ENCODE measurements around the gene CCND2.
A peak's percentile ranks its signal among the peaks of the same experiment; 100 is the strongest.

CCND2 gene

GRCh38 chr12:4259099-4259498 is 14.5 kb upstream of the CCND2 start:
- Histone ChIP-seq H3K36me3 (ENCODE audit: control insufficient read depth, insufficient read depth, low read length) (no peaks in the 10 kb centered on the region), H3K27me3 (ENCODE audit: control insufficient read depth, insufficient read depth, low read length) (no peaks in the 10 kb centered on the region)

GRCh38 chr12:4261655-4262054 is 11.9 kb upstream of the CCND2 start:
- Histone ChIP-seq H3K9me3 (ENCODE audit: control insufficient read depth, insufficient read depth, low read length) (no peaks in the 10 kb centered on the region), H3K9ac (ENCODE audit: low read depth, low read length) (no peak overlapping the region), H3K27me3 (ENCODE audit: control insufficient read depth, insufficient read depth, low read length) (peaks cover 16% of the 10 kb centered on the region), H3K36me3 (ENCODE audit: control insufficient read depth, insufficient read depth, low read length) (no peaks in the 10 kb centered on the region), H3K4me3 (ENCODE audit: low read depth, low read length) (no peak overlapping the region), H3K4me1 (ENCODE audit: control insufficient read depth, insufficient read depth, low read length) (no peaks in the 10 kb centered on the region)

More at GRCh38 chr12:4259099-4259498, 14.5 kb upstream of the CCND2 start:
- H3K4me3 ChIP-seq (ENCODE audit: low read depth, low read length): no peak overlapping the region
- H3K4me1 ChIP-seq (ENCODE audit: control insufficient read depth, insufficient read depth, low read length): no peaks in the 10 kb centered on the region
- H3K9ac ChIP-seq (ENCODE audit: low read depth, low read length): no peak overlapping the region
- H3K9me3 ChIP-seq (ENCODE audit: control insufficient read depth, insufficient read depth, low read length): no peaks in the 10 kb centered on the region

- Histone ChIP-seq H3K4me3 (ENCODE audit: low read depth, low read length) (no peak overlapping the region), H3K9ac (ENCODE audit: low read depth, low read length) (no peak overlapping the region), H3K4me1 (ENCODE audit: control insufficient read depth, insufficient read depth, low read length) (peaks cover 6% of the 10 kb centered on the region), H3K9me3 (ENCODE audit: control insufficient read depth, insufficient read depth, low read length) (no peaks in the 10 kb centered on the region), H3K27me3 (ENCODE audit: control insufficient read depth, insufficient read depth, low read length) (peaks cover 44% of the 10 kb centered on the region), H3K36me3 (ENCODE audit: control insufficient read depth, insufficient read depth, low read length) (no peaks in the 10 kb centered on the region)
These were observed 8.3 kb upstream of the CCND2 start for GRCh38 chr12:4265280-4265679.

GRCh38 chr12:4266990-4267389 is 6.6 kb upstream of the CCND2 start:
- Histone ChIP-seq H3K36me3 (ENCODE audit: control insufficient read depth, insufficient read depth, low read length) (no peaks in the 10 kb centered on the region), H3K9ac (ENCODE audit: low read depth, low read length) (no peak overlapping the region), H3K27me3 (ENCODE audit: control insufficient read depth, insufficient read depth, low read length) (peaks cover 53% of the 10 kb centered on the region), H3K4me3 (ENCODE audit: low read depth, low read length) (no peak overlapping the region), H3K9me3 (ENCODE audit: control insufficient read depth, insufficient read depth, low read length) (no peaks in the 10 kb centered on the region), H3K4me1 (ENCODE audit: control insufficient read depth, insufficient read depth, low read length) (peaks cover 6% of the 10 kb centered on the region)

- peaks cover 6% of the 10 kb centered on the region for H3K4me1 ChIP-seq (ENCODE audit: control insufficient read depth, insufficient read depth, low read length)
- H3K9me3 ChIP-seq (ENCODE audit: control insufficient read depth, insufficient read depth, low read length): no peaks in the 10 kb centered on the region
- peaks cover 57% of the 10 kb centered on the region for H3K27me3 ChIP-seq (ENCODE audit: control insufficient read depth, insufficient read depth, low read length)
- H3K9ac ChIP-seq (ENCODE audit: low read depth, low read length): no peak overlapping the region
- H3K4me3 ChIP-seq (ENCODE audit: low read depth, low read length): no peak overlapping the region
- H3K36me3 ChIP-seq (ENCODE audit: control insufficient read depth, insufficient read depth, low read length): no peaks in the 10 kb centered on the region
These were observed 5.7 kb upstream of the CCND2 start for GRCh38 chr12:4267704-4268328.

- H3K27me3 ChIP-seq (ENCODE audit: control insufficient read depth, insufficient read depth, low read length): peaks cover 62% of the 10 kb centered on the region
- no peaks in the 10 kb centered on the region for H3K9me3 ChIP-seq (ENCODE audit: control insufficient read depth, insufficient read depth, low read length)
- peak overlapping the region; percentile 71 for H3K4me3 ChIP-seq (ENCODE audit: low read depth, low read length)
- no peak overlapping the region for H3K9ac ChIP-seq (ENCODE audit: low read depth, low read length)
- peaks cover 9% of the 10 kb centered on the region for H3K4me1 ChIP-seq (ENCODE audit: control insufficient read depth, insufficient read depth, low read length)
- H3K36me3 ChIP-seq (ENCODE audit: control insufficient read depth, insufficient read depth, low read length): no peaks in the 10 kb centered on the region
These were observed 5.0 kb upstream of the CCND2 start for GRCh38 chr12:4268329-4269181.

- peaks cover 65% of the 10 kb centered on the region for H3K27me3 ChIP-seq (ENCODE audit: control insufficient read depth, insufficient read depth, low read length)
- no peak overlapping the region for H3K9ac ChIP-seq (ENCODE audit: low read depth, low read length)
- H3K4me3 ChIP-seq (ENCODE audit: low read depth, low read length): peak overlapping the region; percentile 84
- no peaks in the 10 kb centered on the region for H3K36me3 ChIP-seq (ENCODE audit: control insufficient read depth, insufficient read depth, low read length)
- H3K9me3 ChIP-seq (ENCODE audit: control insufficient read depth, insufficient read depth, low read length): no peaks in the 10 kb centered on the region
- peaks cover 9% of the 10 kb centered on the region for H3K4me1 ChIP-seq (ENCODE audit: control insufficient read depth, insufficient read depth, low read length)
These were observed 4.1 kb upstream of the CCND2 start for GRCh38 chr12:4269279-4269991.

GRCh38 chr12:4270016-4270830 is 3.3 kb upstream of the CCND2 start:
- peaks cover 67% of the 10 kb centered on the region for H3K27me3 ChIP-seq (ENCODE audit: control insufficient read depth, insufficient read depth, low read length)
- peak overlapping the region; percentile 84 for H3K4me3 ChIP-seq (ENCODE audit: low read depth, low read length)
- no peak overlapping the region for H3K9ac ChIP-seq (ENCODE audit: low read depth, low read length)
- H3K4me1 ChIP-seq (ENCODE audit: control insufficient read depth, insufficient read depth, low read length): peaks cover 9% of the 10 kb centered on the region
- H3K36me3 ChIP-seq (ENCODE audit: control insufficient read depth, insufficient read depth, low read length): no peaks in the 10 kb centered on the region
- no peaks in the 10 kb centered on the region for H3K9me3 ChIP-seq (ENCODE audit: control insufficient read depth, insufficient read depth, low read length)

- H3K4me1 ChIP-seq (ENCODE audit: control insufficient read depth, insufficient read depth, low read length): peaks cover 9% of the 10 kb centered on the region
- no peaks in the 10 kb centered on the region for H3K9me3 ChIP-seq (ENCODE audit: control insufficient read depth, insufficient read depth, low read length)
- peak overlapping the region; percentile 79 for H3K4me3 ChIP-seq (ENCODE audit: low read depth, low read length)
- no peaks in the 10 kb centered on the region for H3K36me3 ChIP-seq (ENCODE audit: control insufficient read depth, insufficient read depth, low read length)
- peaks cover 66% of the 10 kb centered on the region for H3K27me3 ChIP-seq (ENCODE audit: control insufficient read depth, insufficient read depth, low read length)
- H3K9ac ChIP-seq (ENCODE audit: low read depth, low read length): no peak overlapping the region
These were observed 2.5 kb upstream of the CCND2 start for GRCh38 chr12:4270831-4271716.

- no peaks in the 10 kb centered on the region for H3K36me3 ChIP-seq (ENCODE audit: control insufficient read depth, insufficient read depth, low read length)
- no peaks in the 10 kb centered on the region for H3K9me3 ChIP-seq (ENCODE audit: control insufficient read depth, insufficient read depth, low read length)
- peaks cover 65% of the 10 kb centered on the region for H3K27me3 ChIP-seq (ENCODE audit: control insufficient read depth, insufficient read depth, low read length)
- H3K4me1 ChIP-seq (ENCODE audit: control insufficient read depth, insufficient read depth, low read length): peaks cover 17% of the 10 kb centered on the region
- no peak overlapping the region for H3K9ac ChIP-seq (ENCODE audit: low read depth, low read length)
- H3K4me3 ChIP-seq (ENCODE audit: low read depth, low read length): peak overlapping the region; percentile 79
These were observed 1.7 kb upstream of the CCND2 start for GRCh38 chr12:4271717-4272423.
